ENCODE results near the gene VWF. TPM values are rescaled to one million over a fixed set of nuclear protein-coding genes. Genes with fewer than 3 reads are reported as not detected.

Gene VWF
- total RNA-seq, 1 experiment from 2014 or later = 0.41 TPM

DNA sequence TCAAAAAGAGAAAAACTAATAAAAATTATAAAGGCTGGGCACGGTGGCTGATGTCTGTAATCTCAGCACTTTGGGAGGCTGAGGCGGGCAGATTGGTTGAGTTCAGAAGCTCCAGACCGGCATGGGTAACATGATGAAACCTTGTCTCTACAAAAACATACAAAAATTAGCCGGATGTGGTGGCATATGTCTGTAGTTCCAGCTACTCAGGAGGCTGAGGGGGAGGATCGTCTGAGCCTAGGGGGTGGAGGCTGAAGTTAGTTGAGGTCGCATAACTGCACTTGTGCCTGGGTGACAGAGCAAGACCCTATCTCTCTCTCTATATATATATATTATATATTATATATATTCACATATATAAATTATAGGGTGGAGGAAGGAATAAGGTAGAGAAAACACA lies 146.9 kb downstream of the VWF start:
- Mint-ChIP-seq H3K27me3 (ENCODE audit: insufficient read depth, unreplicated experiment) (peaks cover 34% of the 10 kb centered on the region), H3K4me1 (ENCODE audit: low read depth, unreplicated experiment) (no peaks in the 10 kb centered on the region), H3K9me3 (ENCODE audit: unreplicated experiment) (no peaks in the 10 kb centered on the region), H3K36me3 (ENCODE audit: insufficient read depth, unreplicated experiment) (no peaks in the 10 kb centered on the region), H3K4me3 (ENCODE audit: unreplicated experiment) (no peak overlapping the region), H3K27ac (ENCODE audit: unreplicated experiment) (no peak overlapping the region)
- Histone ChIP-seq H3K4me1 (no peaks in the 10 kb centered on the region), H3K4me3 (ENCODE audit: low read depth, low read length) (no peak overlapping the region), H3K27me3 (replicated peaks; ENCODE audit: control insufficient read depth, insufficient read depth, low read length) (no peaks in the 10 kb centered on the region), H3K36me3 (ENCODE audit: control insufficient read depth, insufficient read depth, low read length) (no peaks in the 10 kb centered on the region), H3K9me3 (no peaks in the 10 kb centered on the region; the same call in 1 of the 2 replicates)
- intact Hi-C loops (cut with micrococcal nuclease; ENCODE audit: unreplicated experiment) = no loop called here
- TF ChIP-seq, protein P1, sequence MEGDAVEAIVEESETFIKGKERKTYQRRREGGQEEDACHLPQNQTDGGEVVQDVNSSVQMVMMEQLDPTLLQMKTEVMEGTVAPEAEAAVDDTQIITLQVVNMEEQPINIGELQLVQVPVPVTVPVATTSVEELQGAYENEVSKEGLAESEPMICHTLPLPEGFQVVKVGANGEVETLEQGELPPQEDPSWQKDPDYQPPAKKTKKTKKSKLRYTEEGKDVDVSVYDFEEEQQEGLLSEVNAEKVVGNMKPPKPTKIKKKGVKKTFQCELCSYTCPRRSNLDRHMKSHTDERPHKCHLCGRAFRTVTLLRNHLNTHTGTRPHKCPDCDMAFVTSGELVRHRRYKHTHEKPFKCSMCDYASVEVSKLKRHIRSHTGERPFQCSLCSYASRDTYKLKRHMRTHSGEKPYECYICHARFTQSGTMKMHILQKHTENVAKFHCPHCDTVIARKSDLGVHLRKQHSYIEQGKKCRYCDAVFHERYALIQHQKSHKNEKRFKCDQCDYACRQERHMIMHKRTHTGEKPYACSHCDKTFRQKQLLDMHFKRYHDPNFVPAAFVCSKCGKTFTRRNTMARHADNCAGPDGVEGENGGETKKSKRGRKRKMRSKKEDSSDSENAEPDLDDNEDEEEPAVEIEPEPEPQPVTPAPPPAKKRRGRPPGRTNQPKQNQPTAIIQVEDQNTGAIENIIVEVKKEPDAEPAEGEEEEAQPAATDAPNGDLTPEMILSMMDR (IDR thresholded peaks at IDR 0.05; ENCODE audit: insufficient read depth in 1 of 2, low read depth in 1 of 2, low read length in 1 of 2, severe bottlenecking in 1 of 2, unreplicated experiment in 1 of 2) = no peak
- ChIA-PET POLR2A (no interaction called here), CTCF (no interaction called here)
- DNase-seq = no peak
- BruUV-seq (replicated peaks) = no TSS peak

DNA sequence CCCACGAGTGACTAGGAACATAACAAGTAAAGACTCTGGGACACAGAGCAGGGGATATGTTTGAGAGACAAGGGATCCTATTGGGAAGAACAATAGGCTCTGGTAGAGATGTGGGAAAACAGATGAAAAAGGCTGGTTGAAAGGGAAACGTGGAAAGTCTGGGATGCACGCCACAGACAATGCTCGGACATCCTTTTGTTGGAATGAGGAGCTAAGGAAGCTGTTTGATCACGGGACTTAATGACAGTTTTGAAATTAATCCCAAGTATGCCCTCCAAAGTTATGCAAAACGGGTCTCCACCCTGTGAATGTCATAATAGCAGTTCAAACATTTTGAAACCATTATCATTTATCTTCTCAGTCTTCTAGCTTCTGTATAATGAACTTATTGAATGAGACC lies 147.8 kb downstream of the VWF start:
- no peak overlapping the region for H3K4me3 ChIP-seq (ENCODE audit: low read depth, low read length)
- Mint-ChIP-seq H3K4me3 (ENCODE audit: unreplicated experiment) (no peak overlapping the region), H3K9me3 (ENCODE audit: unreplicated experiment) (no peaks in the 10 kb centered on the region), H3K36me3 (ENCODE audit: insufficient read depth, unreplicated experiment) (no peaks in the 10 kb centered on the region), H3K27ac (ENCODE audit: unreplicated experiment) (no peak overlapping the region), H3K4me1 (ENCODE audit: low read depth, unreplicated experiment) (no peaks in the 10 kb centered on the region), H3K27me3 (ENCODE audit: insufficient read depth, unreplicated experiment) (peaks cover 36% of the 10 kb centered on the region)
- DNase-seq = no peak
- no peaks in the 10 kb centered on the region for H3K36me3 ChIP-seq (ENCODE audit: control insufficient read depth, insufficient read depth, low read length)
- no peaks in the 10 kb centered on the region; the same call in 1 of the 2 replicates for H3K9me3 ChIP-seq
- ChIA-PET POLR2A (no interaction called here), CTCF (interaction anchor here (1.0 kb wide), 1 partner anchor 61 kb away, joined by 5 read pairs; no protein-coding TSS in a partner anchor)
- BruUV-seq (replicated peaks) = no TSS peak
- TF ChIP-seq, protein P1 (IDR thresholded peaks at IDR 0.05; ENCODE audit: insufficient read depth in 1 of 2, low read depth in 1 of 2, low read length in 1 of 2, severe bottlenecking in 1 of 2, unreplicated experiment in 1 of 2) = no peak
- H3K4me1 ChIP-seq = no peaks in the 10 kb centered on the region
- intact Hi-C loops (cut with micrococcal nuclease; ENCODE audit: unreplicated experiment) = no loop called here
- no peaks in the 10 kb centered on the region for H3K27me3 ChIP-seq (replicated peaks; ENCODE audit: control insufficient read depth, insufficient read depth, low read length)

DNA sequence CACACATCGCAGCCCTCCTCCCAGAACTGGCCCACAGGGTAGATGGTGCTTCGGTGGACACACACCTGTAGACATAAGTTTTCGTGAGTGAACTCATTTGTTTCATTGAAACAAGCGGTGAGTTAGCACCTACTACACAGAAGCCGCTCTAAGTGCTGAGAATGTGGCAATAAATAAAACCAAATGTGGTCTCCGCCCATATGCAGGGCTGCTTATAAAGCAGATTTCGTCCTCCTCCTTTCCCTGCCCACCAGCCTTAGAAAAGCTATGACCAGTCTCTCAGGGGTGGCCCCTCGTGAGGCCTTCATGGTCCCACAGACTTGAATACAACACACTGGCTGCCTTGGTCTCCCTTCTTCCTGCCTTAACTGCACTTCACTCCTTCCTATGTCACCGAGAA lies 148.3 kb downstream of the VWF start:
- no peak overlapping the region for H3K27ac Mint-ChIP-seq (ENCODE audit: unreplicated experiment)
- peaks cover 34% of the 10 kb centered on the region for H3K27me3 Mint-ChIP-seq (ENCODE audit: insufficient read depth, unreplicated experiment)
- BruUV-seq (replicated peaks) = no TSS peak

More for the DNA sequence above, 148.3 kb downstream of the VWF start:
- TF ChIP-seq, protein P1 (IDR thresholded peaks at IDR 0.05; ENCODE audit: insufficient read depth in 1 of 2, low read depth in 1 of 2, low read length in 1 of 2, severe bottlenecking in 1 of 2, unreplicated experiment in 1 of 2) = no peak
- no peaks in the 10 kb centered on the region for H3K36me3 ChIP-seq (ENCODE audit: control insufficient read depth, insufficient read depth, low read length)
- H3K9me3 ChIP-seq = no peaks in the 10 kb centered on the region; the same call in 1 of the 2 replicates
- no peak overlapping the region for H3K4me3 Mint-ChIP-seq (ENCODE audit: unreplicated experiment)
- POLR2A ChIA-PET = no interaction called here
- H3K4me3 ChIP-seq (ENCODE audit: low read depth, low read length) = no peak overlapping the region
- no peaks in the 10 kb centered on the region for H3K4me1 Mint-ChIP-seq (ENCODE audit: low read depth, unreplicated experiment)
- no peaks in the 10 kb centered on the region for H3K36me3 Mint-ChIP-seq (ENCODE audit: insufficient read depth, unreplicated experiment)
- no peaks in the 10 kb centered on the region for H3K4me1 ChIP-seq
- intact Hi-C loops (cut with micrococcal nuclease; ENCODE audit: unreplicated experiment) = no loop called here
- no peaks in the 10 kb centered on the region for H3K9me3 Mint-ChIP-seq (ENCODE audit: unreplicated experiment)
- no peak for DNase-seq
- CTCF ChIA-PET = interaction anchor here (1.0 kb wide), 1 partner anchor 62 kb away, joined by 5 read pairs; no protein-coding TSS in a partner anchor
- H3K27me3 ChIP-seq (replicated peaks; ENCODE audit: control insufficient read depth, insufficient read depth, low read length) = no peaks in the 10 kb centered on the region

All from Caco-2 (cell line).